Large intestine (tissue), 12 donors: ENCODE results near the gene RHBDL3. TPM values are rescaled to one million over a fixed set of nuclear protein-coding genes. Genes with fewer than 3 reads are reported as not detected.
A peak's percentile ranks its signal among the peaks of the same experiment; 100 is the strongest.

ENCODE experiments used
- DNase-seq, 2 donors: peaks; one replicate each; pipeline versions ENCODE4 v3.0.0 to v3.0.0-alpha.2; 2013
- H3K27ac ChIP-seq: one replicate; pipeline ENCODE4 v1.5.1; 2013; ENCODE audit warnings: low read length
- H3K27me3 ChIP-seq: 2 replicates; pipeline ENCODE4 v1.6.1; 2013; ENCODE audit warnings: low read length; ENCODE audit not compliant: control insufficient read depth, insufficient read depth
- H3K36me3 ChIP-seq: 2 replicates; pipeline ENCODE4 v1.6.1; 2013; ENCODE audit warnings: low read length; ENCODE audit not compliant: control insufficient read depth, insufficient read depth
- H3K4me1 ChIP-seq: one replicate; pipeline ENCODE4 v1.6.1; 2013; ENCODE audit warnings: low read length; ENCODE audit not compliant: control insufficient read depth, insufficient read depth
- H3K4me3 ChIP-seq: one replicate; pipeline ENCODE4 v1.5.1; 2013; ENCODE audit warnings: low read length
- H3K9me3 ChIP-seq: one replicate; pipeline ENCODE4 v1.6.1; 2013; ENCODE audit warnings: mild to moderate bottlenecking, low read depth, low read length, moderate library complexity; ENCODE audit not compliant: control insufficient read depth
- WGBS: methylation state at CpG from one replicate; pipeline ENCODE4 v1.1.5; 2013; ENCODE audit warnings: low lambda C conversion rate; ENCODE audit not compliant: insufficient coverage; 5-methylcytosine and 5-hydroxymethylcytosine counted together
- long read RNA-seq, 11 donors: transcript quantifications; one replicate each; lab custom pipeline, GENCODE V29; 2026
- polyA plus RNA-seq: library from polyadenylated mRNA; unstranded; fragments of 120-200 nt; gene quantifications from one replicate; pipeline ENCODE4 v1.2.1, GENCODE V29; 2013

The RHBDL3 gene, protein sequence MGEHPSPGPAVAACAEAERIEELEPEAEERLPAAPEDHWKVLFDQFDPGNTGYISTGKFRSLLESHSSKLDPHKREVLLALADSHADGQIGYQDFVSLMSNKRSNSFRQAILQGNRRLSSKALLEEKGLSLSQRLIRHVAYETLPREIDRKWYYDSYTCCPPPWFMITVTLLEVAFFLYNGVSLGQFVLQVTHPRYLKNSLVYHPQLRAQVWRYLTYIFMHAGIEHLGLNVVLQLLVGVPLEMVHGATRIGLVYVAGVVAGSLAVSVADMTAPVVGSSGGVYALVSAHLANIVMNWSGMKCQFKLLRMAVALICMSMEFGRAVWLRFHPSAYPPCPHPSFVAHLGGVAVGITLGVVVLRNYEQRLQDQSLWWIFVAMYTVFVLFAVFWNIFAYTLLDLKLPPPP
- polyA plus RNA-seq: 0.88 TPM
- long read RNA-seq, donor 1: 0 reads
- long read RNA-seq, donor 2: 0 reads
- long read RNA-seq, donor 3: 0 reads
- long read RNA-seq, donor 4: 0 reads
- long read RNA-seq, donor 5, partial matches to known transcripts: 0 of 1 reads
- long read RNA-seq, donor 5, other reads (novel, unspliced or antisense): 0 of 1 reads
- long read RNA-seq, donor 6, partial matches to known transcripts: 17 of 17 reads
- long read RNA-seq, donor 6, other reads (novel, unspliced or antisense): 0 of 17 reads
- long read RNA-seq, donor 7: 0 reads
- long read RNA-seq, donor 8, partial matches to known transcripts: 10 of 10 reads
- long read RNA-seq, donor 8, other reads (novel, unspliced or antisense): 0 of 10 reads
- long read RNA-seq, donor 9: 0 reads
- long read RNA-seq, donor 10, partial matches to known transcripts: 17 of 23 reads
- long read RNA-seq, donor 10, other reads (novel, unspliced or antisense): 6 of 23 reads
- long read RNA-seq, donor 11: 0 reads

GRCh38 chr17:32265192-32265923, at the start of gene RHBDL3:
Gene RHBDL3 (plus strand): TSS chr17:32265832. CDS start chr17:32266190, 358 bp downstream.
- Histone ChIP-seq H3K4me1 (peaks cover 8% of the 10 kb centered on the region), H3K27me3 (peaks cover 85% of the 10 kb centered on the region), H3K9me3 (peaks cover 3% of the 10 kb centered on the region), H3K4me3 (peak within 1 kb of the TSS; percentile 37), H3K36me3 (no peaks in the 10 kb centered on the region), H3K27ac (no peak within 1 kb of the TSS)
- no peak for DNase-seq
- no CpG with 5 or more reads among the region's 68 CpGs for WGBS

DNA sequence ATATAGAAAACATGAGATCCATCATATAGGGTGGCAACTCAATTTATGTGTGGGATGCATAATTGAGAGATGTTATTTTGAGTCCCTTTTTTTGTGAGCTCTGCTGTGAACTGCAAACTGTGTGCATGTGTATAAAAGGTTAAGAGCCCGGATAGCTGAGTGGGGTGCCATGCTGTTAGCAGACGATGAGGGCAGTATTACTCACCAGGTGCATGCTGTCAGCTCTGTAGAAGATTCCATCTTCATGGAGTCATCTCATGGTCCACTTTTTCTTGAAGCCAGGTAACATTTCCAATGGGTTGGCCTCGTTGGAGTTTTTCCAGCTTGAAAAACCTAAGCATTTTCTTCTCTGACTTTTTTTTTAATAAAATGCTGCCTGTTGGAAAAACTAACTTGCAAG, 43.0 kb upstream of the RHBDL3 start:
- H3K27ac ChIP-seq: no peak overlapping the region
- no CpG with 5 or more reads among the region's 3 CpGs for WGBS
- no peak overlapping the region for H3K4me3 ChIP-seq
- H3K9me3 ChIP-seq: no peaks in the 10 kb centered on the region
- DNase-seq: no peak
- peaks cover 11% of the 10 kb centered on the region for H3K36me3 ChIP-seq
- no peaks in the 10 kb centered on the region for H3K4me1 ChIP-seq
- no peaks in the 10 kb centered on the region for H3K27me3 ChIP-seq

DNA sequence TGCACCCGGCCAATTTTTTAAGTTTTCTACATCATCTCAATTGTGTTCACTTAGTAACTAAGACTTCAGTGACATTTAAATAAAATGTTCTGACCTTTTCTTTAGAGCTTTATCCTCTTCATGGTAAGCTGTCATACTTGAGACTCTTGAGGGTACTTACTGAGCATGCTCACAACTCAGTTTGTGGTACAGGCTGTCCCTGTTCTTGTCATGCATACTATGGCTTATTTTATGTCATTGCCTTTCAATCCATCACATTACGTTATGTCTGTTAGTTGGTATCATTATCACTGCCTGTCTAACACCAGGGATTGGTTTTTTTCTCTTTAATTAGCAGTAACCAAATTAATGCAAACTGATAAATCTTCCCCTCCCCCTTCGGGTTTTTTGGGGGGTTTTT, 41.9 kb upstream of the RHBDL3 start:
- no peaks in the 10 kb centered on the region for H3K9me3 ChIP-seq
- H3K4me3 ChIP-seq: no peak overlapping the region
- H3K36me3 ChIP-seq: peaks cover 15% of the 10 kb centered on the region
- H3K4me1 ChIP-seq: no peaks in the 10 kb centered on the region
- H3K27me3 ChIP-seq: no peaks in the 10 kb centered on the region
- no peak overlapping the region for H3K27ac ChIP-seq
- WGBS: 100% methylated on average over 1 of the region's 3 CpGs
- no peak for DNase-seq

DNA sequence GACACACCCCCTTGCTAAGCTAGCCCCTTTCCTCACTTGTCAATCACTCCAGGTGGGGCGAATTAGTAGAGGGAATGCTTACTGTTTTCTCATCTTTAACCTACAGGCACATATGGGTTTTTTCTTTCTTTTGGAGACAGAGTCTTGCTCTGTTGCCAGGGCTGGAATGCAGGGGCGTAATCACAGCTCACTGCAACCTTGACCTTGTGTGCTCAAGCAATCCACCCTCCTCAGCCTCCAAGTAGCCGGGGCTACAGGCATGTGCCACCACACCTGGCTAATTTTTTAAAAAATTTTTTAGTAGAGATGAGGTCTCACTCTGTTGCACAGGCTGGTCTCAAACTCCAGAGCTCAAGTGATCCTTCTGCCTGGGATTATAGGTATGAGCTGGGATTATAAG, 38.7 kb upstream of the RHBDL3 start:
- no peak for DNase-seq
- no peaks in the 10 kb centered on the region for H3K4me1 ChIP-seq
- WGBS: no CpG with 5 or more reads among the region's 3 CpGs
- no peak overlapping the region for H3K27ac ChIP-seq
- H3K36me3 ChIP-seq: peaks cover 8% of the 10 kb centered on the region
- no peaks in the 10 kb centered on the region for H3K9me3 ChIP-seq
- H3K4me3 ChIP-seq: no peak overlapping the region
- no peaks in the 10 kb centered on the region for H3K27me3 ChIP-seq

- no peak overlapping the region for H3K27ac ChIP-seq
- H3K4me1 ChIP-seq: no peaks in the 10 kb centered on the region
- H3K27me3 ChIP-seq: no peaks in the 10 kb centered on the region
- H3K4me3 ChIP-seq: no peak overlapping the region
- H3K36me3 ChIP-seq: peaks cover 4% of the 10 kb centered on the region
- H3K9me3 ChIP-seq: no peaks in the 10 kb centered on the region
- no CpG with 5 or more reads among the region's 9 CpGs for WGBS
- no peak for DNase-seq
Measured at GRCh38 chr17:32227910-32228309, 37.7 kb upstream of the RHBDL3 start.

- H3K9me3 ChIP-seq: no peaks in the 10 kb centered on the region
Measured at GRCh38 chr17:32235588-32235987, 30.0 kb upstream of the RHBDL3 start.

GRCh38 chr17:32239456-32239855, 26.2 kb upstream of the RHBDL3 start:
- Histone ChIP-seq H3K27ac (no peak overlapping the region), H3K4me3 (no peak overlapping the region)
- whole genome bisulfite sequencing: no CpG with 5 or more reads among the region's 2 CpGs

More at GRCh38 chr17:32235588-32235987, 30.0 kb upstream of the RHBDL3 start:
- no peak overlapping the region for H3K4me3 ChIP-seq
- DNase-seq: no peak
- no peaks in the 10 kb centered on the region for H3K36me3 ChIP-seq
- no peak overlapping the region for H3K27ac ChIP-seq
- H3K27me3 ChIP-seq: no peaks in the 10 kb centered on the region
- no peaks in the 10 kb centered on the region for H3K4me1 ChIP-seq
- 100% methylated on average over 1 of the region's 2 CpGs for WGBS

GRCh38 chr17:32240750-32241149, 24.9 kb upstream of the RHBDL3 start:
- Histone ChIP-seq H3K4me3 (no peak overlapping the region), H3K9me3 (no peaks in the 10 kb centered on the region), H3K36me3 (no peaks in the 10 kb centered on the region), H3K4me1 (no peaks in the 10 kb centered on the region), H3K27ac (no peak overlapping the region), H3K27me3 (no peaks in the 10 kb centered on the region)
- DNase-seq: no peak
- WGBS: no CpG with 5 or more reads among the region's 8 CpGs

More at GRCh38 chr17:32239456-32239855, 26.2 kb upstream of the RHBDL3 start:
- Histone ChIP-seq H3K27me3 (no peaks in the 10 kb centered on the region), H3K9me3 (no peaks in the 10 kb centered on the region), H3K36me3 (no peaks in the 10 kb centered on the region), H3K4me1 (no peaks in the 10 kb centered on the region)
- no peak for DNase-seq

GRCh38 chr17:32241640-32242039, 24.0 kb upstream of the RHBDL3 start:
- Histone ChIP-seq H3K9me3 (no peaks in the 10 kb centered on the region), H3K27me3 (no peaks in the 10 kb centered on the region), H3K4me1 (no peaks in the 10 kb centered on the region), H3K36me3 (no peaks in the 10 kb centered on the region), H3K27ac (no peak overlapping the region), H3K4me3 (no peak overlapping the region)
- no peak for DNase-seq
- 100% methylated on average over 1 of the region's 1 CpG for WGBS

DNA sequence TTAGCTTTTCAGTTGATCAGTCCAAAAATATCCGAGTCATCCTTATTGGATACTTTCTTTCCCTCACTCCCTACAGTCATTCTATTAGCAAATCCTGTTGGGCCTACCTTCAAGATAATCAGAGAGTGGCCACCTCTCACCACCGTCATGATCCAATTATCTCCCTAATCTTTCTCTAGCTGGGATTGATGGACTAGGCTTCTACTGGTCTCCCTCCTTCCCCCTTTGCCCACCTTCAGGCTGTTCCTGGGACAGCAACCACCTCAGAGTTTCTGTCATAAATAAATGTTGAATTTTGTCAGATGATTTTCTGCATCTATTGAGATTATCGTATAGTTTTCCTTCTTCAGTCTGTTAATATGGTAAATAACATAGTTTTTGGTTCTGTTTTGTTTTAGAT, 16.2 kb upstream of the RHBDL3 start:
- Histone ChIP-seq H3K4me3 (no peak overlapping the region), H3K36me3 (no peaks in the 10 kb centered on the region), H3K27me3 (no peaks in the 10 kb centered on the region), H3K9me3 (no peaks in the 10 kb centered on the region), H3K27ac (no peak overlapping the region), H3K4me1 (no peaks in the 10 kb centered on the region)
- 90% methylated on average over 2 of the region's 3 CpGs for WGBS
- DNase-seq: no peak
